ENCODE results near the gene EDN1.

DNA sequence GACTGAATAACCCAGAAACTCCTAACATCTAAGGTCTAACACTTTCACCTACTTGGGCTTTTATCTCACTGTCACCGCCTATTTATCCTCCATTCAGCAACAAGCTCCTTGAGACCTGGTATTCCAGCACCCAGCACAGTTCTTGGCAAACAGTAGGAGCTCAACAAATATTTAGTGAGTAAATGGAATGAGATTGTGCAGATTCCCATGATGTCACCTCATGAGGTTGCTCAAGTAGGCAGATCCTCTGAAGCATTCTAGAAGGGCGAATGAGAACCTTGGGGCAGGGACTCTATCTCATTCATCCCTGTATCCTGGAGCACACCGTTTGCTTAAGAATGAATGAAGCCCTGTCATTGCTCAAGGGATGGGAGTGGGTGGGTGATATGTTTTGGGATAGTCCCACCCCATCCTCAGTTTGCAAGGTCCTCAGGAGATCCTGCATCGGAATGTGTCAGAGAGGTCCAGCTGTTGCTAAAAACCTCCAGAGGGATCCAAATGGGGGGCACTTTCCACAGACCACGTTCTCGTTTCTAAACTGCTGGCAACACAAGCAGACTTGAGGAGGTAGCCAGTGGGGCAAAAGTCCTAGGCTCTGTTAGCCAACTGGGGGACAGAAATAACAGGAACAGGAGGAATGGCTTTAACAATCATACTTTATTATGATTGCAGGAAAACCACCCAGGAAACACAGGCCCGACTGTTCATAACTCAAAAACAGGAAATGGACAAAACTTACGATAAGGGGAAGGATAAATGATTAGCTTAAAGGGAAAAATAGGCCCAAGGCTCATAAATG is 42.0 kb downstream of the EDN1 start:
- TF ChIP-seq CTCF (IDR thresholded peaks at IDR 0.05) (no peak), POLR2AphosphoS5 (IDR thresholded peaks at IDR 0.05; ENCODE audit: low read depth, low read length) (no peak), REST (IDR thresholded peaks at IDR 0.05; ENCODE audit: insufficient read depth in 1 of 2, low read depth in 2 of 2, low read length in 1 of 2) (no peak), SIN3A (IDR thresholded peaks at IDR 0.05; ENCODE audit: borderline replicate concordance, insufficient read depth, low read depth, low read length) (no peak), TCF7L2 (IDR thresholded peaks at IDR 0.05; ENCODE audit: low read depth, low read length) (no peak)

All from Panc1 (cell line).